Measurements from ENCODE around the gene KRTAP17-1.
A peak's percentile ranks its signal among the peaks of the same experiment; 100 is the strongest.
"Not testable (repeated sequence)": the region's sequence is repeated elsewhere in the genome, so short reads cannot be mapped to it uniquely, and the experiment has no call there.

KRTAP17-1 gene

GRCh38 chr17:41304091-41304490 lies 11.4 kb downstream of the KRTAP17-1 start:
- no peak for DNase-seq (ENCODE audit: low read depth in 2 of 2)

GRCh38 chr17:41302981-41303380 lies 12.5 kb downstream of the KRTAP17-1 start:
- no peak for DNase-seq (ENCODE audit: low read depth in 2 of 2)

- DNase-seq (ENCODE audit: low read depth in 2 of 2) = no peak
These were observed 13.3 kb downstream of the KRTAP17-1 start, which contains the start of gene KRTAP29-1 for GRCh38 chr17:41301916-41302901. Gene KRTAP29-1 (minus strand): TSS chr17:41302851. CDS start chr17:41302851, 0 bp downstream.

- no peak for DNase-seq (ENCODE audit: low read depth in 2 of 2)
These were observed 14.2 kb downstream of the KRTAP17-1 start for GRCh38 chr17:41301204-41301790.

GRCh38 chr17:41298458-41299135 lies 16.9 kb downstream of the KRTAP17-1 start:
- DNase-seq (ENCODE audit: low read depth in 2 of 2) = no peak

DNA sequence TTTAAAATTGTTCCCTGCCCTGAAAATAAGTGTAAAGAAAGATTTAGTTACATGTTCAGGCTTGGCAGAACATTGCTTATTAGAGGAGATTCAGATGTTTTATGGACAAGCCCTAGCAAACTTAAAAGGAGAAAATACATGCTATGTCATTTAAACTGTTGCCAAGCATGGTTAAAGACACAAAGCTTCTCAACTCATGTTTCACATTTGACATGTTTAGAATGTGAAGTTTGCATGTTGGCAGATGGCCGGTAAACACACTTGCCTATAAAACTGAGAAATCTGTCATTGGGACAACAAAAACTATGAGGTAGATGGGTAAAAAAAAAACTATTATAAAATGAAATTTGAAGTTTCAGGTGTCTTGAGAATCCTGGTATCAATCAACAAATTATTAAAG lies 18.7 kb downstream of the KRTAP17-1 start:
- DNase-seq (ENCODE audit: low read depth in 2 of 2) = no peak

- DNase-seq (ENCODE audit: low read depth in 2 of 2) = peak; percentile 66 to 69
These were observed 21.5 kb downstream of the KRTAP17-1 start for GRCh38 chr17:41294016-41294415.

GRCh38 chr17:41287050-41287449 lies 28.5 kb downstream of the KRTAP17-1 start:
- no peak for DNase-seq (ENCODE audit: low read depth in 2 of 2)

GRCh38 chr17:41284546-41284945 lies 31.0 kb downstream of the KRTAP17-1 start:
- DNase-seq (ENCODE audit: low read depth in 2 of 2) = no peak

DNA sequence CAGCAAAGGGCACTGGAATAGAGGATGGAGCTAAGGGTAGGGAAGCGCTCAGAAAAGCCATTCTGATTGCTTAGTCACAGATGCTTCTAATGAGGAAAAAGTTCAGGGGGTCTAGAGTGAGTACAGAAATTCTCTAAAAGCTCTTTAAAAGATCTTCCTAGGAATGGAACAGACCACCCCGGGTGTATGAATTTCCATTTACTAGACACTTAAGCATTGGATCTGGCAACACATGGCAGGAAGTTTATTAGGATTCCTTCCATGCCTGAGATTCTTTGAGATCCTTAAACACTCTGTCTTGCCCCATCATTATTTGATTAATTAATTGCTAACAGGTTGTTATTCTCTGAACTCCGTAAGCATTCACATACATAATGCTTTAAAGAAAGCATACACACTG lies 31.5 kb downstream of the KRTAP17-1 start:
- DNase-seq (ENCODE audit: low read depth in 2 of 2) = peak; percentile 95 to 97

- no peak for DNase-seq (ENCODE audit: low read depth in 2 of 2)
These were observed 37.1 kb downstream of the KRTAP17-1 start for GRCh38 chr17:41278176-41278955.

- DNase-seq (ENCODE audit: low read depth in 2 of 2) = not testable (repeated sequence)
These were observed 39.8 kb downstream of the KRTAP17-1 start, which contains the start of gene KRTAP9-7 for GRCh38 chr17:41275648-41276190. Gene KRTAP9-7 (plus strand): TSS chr17:41275698. CDS start chr17:41275698, 0 bp downstream.

GRCh38 chr17:41271858-41272257 lies 43.7 kb downstream of the KRTAP17-1 start:
- DNase-seq (ENCODE audit: low read depth in 2 of 2) = no peak

DNA sequence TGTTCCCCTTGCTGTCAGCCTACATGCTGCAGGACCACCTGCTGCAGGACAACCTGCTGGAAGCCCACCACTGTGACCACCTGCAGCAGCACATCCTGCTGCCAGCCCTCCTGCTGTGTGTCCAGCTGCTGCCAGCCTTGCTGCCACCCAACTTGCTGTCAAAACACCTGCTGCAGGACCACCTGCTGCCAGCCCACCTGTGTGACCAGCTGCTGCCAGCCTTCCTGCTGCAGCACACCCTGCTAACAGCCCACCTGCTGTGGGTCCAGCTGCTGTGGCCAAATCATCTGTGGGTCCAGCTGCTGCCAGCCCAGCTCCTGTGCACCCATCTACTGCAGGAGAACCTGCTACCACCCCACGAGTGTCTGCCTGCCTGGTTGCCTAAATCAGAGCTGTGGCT lies 44.2 kb downstream of the KRTAP17-1 start:
- DNase-seq (ENCODE audit: low read depth in 2 of 2) = not testable (repeated sequence)

- no peak for DNase-seq (ENCODE audit: low read depth in 2 of 2)
These were observed 47.8 kb downstream of the KRTAP17-1 start for GRCh38 chr17:41267711-41268110.

- no peak for DNase-seq (ENCODE audit: low read depth in 2 of 2)
These were observed 50.4 kb downstream of the KRTAP17-1 start, which contains the start of gene KRTAP9-6 for GRCh38 chr17:41265078-41265477. Gene KRTAP9-6 (plus strand): TSS chr17:41265378. CDS start chr17:41265378, 0 bp downstream.
